Body of pancreas (tissue), 4 donors: Measurements from ENCODE around the gene CD4.

Experiments used
- POLR2A ChIP-seq, 3 donors: fragments of 450-650 bp; IDR thresholded peaks; one replicate each; pipeline ENCODE4 v1.6.1; 2016; ENCODE audit warnings: antibody characterized with exemption in 3 of 3, mild to moderate bottlenecking in 2 of 3
- TF ChIP-seq, protein P1 (sequence below), 7 experiments: fragments of 450-650 bp in 4 of 7; fragments of 200-600 bp in 3 of 7; sonication (generic) in 3 of 7; IDR thresholded peaks; one replicate each; pipeline ENCODE4 v1.5.1; 2016 to 2019; ENCODE audit warnings: antibody characterized with exemption in 7 of 7

- TF ChIP-seq, protein P1, sequence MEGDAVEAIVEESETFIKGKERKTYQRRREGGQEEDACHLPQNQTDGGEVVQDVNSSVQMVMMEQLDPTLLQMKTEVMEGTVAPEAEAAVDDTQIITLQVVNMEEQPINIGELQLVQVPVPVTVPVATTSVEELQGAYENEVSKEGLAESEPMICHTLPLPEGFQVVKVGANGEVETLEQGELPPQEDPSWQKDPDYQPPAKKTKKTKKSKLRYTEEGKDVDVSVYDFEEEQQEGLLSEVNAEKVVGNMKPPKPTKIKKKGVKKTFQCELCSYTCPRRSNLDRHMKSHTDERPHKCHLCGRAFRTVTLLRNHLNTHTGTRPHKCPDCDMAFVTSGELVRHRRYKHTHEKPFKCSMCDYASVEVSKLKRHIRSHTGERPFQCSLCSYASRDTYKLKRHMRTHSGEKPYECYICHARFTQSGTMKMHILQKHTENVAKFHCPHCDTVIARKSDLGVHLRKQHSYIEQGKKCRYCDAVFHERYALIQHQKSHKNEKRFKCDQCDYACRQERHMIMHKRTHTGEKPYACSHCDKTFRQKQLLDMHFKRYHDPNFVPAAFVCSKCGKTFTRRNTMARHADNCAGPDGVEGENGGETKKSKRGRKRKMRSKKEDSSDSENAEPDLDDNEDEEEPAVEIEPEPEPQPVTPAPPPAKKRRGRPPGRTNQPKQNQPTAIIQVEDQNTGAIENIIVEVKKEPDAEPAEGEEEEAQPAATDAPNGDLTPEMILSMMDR (IDR thresholded peaks at IDR 0.05): no peak
- no peak for TF ChIP-seq POLR2A (IDR thresholded peaks at IDR 0.05)
Observed at GRCh38 chr12:6810758-6811157, 21.4 kb downstream of the CD4 start.
